ENCODE measurements around the gene CAND2. TPM values are rescaled to one million over a fixed set of nuclear protein-coding genes. Genes with fewer than 3 reads are reported as not detected.

CAND2 gene
- total RNA-seq, 8 experiments from 2014 or later = 0.97 to 12.4 (median 8.3) TPM

GRCh38 chr3:12812812-12813211 lies 16.3 kb downstream of the CAND2 start:
- in situ Hi-C loops (cut with MboI; ENCODE audit: low pct_unique_long_range_greater_than_20kb in 2 of 9, low sequenced_read_pairs in 9 of 9, unreplicated experiment in 9 of 9) = no loop called here
- Histone ChIP-seq H3K27ac (no peak overlapping the region), H3K4me3 (no peak overlapping the region), H3K4me1 (replicated peaks in 1 of 2) (peaks cover 10 to 15% of the 10 kb centered on the region in 2 donors)
- ATAC-seq (replicated peaks in 6 of 8) = no peak
- WGBS, 10 experiments = 80 to 94% methylated on average over 2 of the region's 3 CpGs; no CpG with 5 or more reads in 8 of the 10 experiments

- peaks cover 10 to 15% of the 10 kb centered on the region in 2 donors for H3K4me1 ChIP-seq (replicated peaks in 1 of 2)
- no peak overlapping the region for H3K4me3 ChIP-seq
- ATAC-seq (replicated peaks in 6 of 8) = no peak
- no peak overlapping the region for H3K27ac ChIP-seq
- in situ Hi-C loops (cut with MboI; ENCODE audit: low pct_unique_long_range_greater_than_20kb in 2 of 9, low sequenced_read_pairs in 9 of 9, unreplicated experiment in 9 of 9) = no loop called here
- WGBS, 10 experiments = 48 to 100% (median 100%) methylated on average over 2 to 3 of the region's 6 CpGs; no CpG with 5 or more reads in 7 of the 10 experiments
These were observed 17.5 kb downstream of the CAND2 start for GRCh38 chr3:12813967-12814366.

GRCh38 chr3:12815078-12815477 lies 18.6 kb downstream of the CAND2 start:
- in situ Hi-C loops (cut with MboI; ENCODE audit: low pct_unique_long_range_greater_than_20kb in 2 of 9, low sequenced_read_pairs in 9 of 9, unreplicated experiment in 9 of 9) = no loop called here
- ATAC-seq (replicated peaks in 6 of 8) = no peak
- 94 to 100% (median 100%) methylated on average over 2 to 15 of the region's 24 CpGs; no CpG with 5 or more reads in 7 of the 10 experiments for WGBS, 10 experiments

GRCh38 chr3:12815719-12816118 lies 19.2 kb downstream of the CAND2 start:
- ATAC-seq (replicated peaks in 6 of 8) = peak in 1 of 8 experiments; percentile 11
- no peak overlapping the region for H3K27ac ChIP-seq
- no peak overlapping the region for H3K4me3 ChIP-seq
- WGBS, 10 experiments = 93% methylated on average over 5 to 6 of the region's 9 CpGs; no CpG with 5 or more reads in 8 of the 10 experiments
- in situ Hi-C loops (cut with MboI; ENCODE audit: low pct_unique_long_range_greater_than_20kb in 2 of 9, low sequenced_read_pairs in 9 of 9, unreplicated experiment in 9 of 9) = no loop called here
- peaks cover 3 to 6% of the 10 kb centered on the region in 2 donors for H3K4me1 ChIP-seq (replicated peaks in 1 of 2)

More at GRCh38 chr3:12815078-12815477, 18.6 kb downstream of the CAND2 start:
- Histone ChIP-seq H3K4me3 (no peak overlapping the region), H3K4me1 (replicated peaks in 1 of 2) (peaks cover 6 to 9% of the 10 kb centered on the region in 2 donors), H3K27ac (no peak overlapping the region)

GRCh38 chr3:12816521-12817342 lies 20.3 kb downstream of the CAND2 start:
- WGBS, 10 experiments = 80 to 96% (median 91%) methylated on average over 1 to 10 of the region's 34 CpGs; no CpG with 5 or more reads in 6 of the 10 experiments
- ATAC-seq (replicated peaks in 6 of 8) = peak in 3 of 8 experiments; percentile 9 to 17 (median 16)
- no peak overlapping the region for H3K27ac ChIP-seq
- in situ Hi-C loops (cut with MboI; ENCODE audit: low pct_unique_long_range_greater_than_20kb in 2 of 9, low sequenced_read_pairs in 9 of 9, unreplicated experiment in 9 of 9) = no loop called here
- no peak overlapping the region for H3K4me3 ChIP-seq
- H3K4me1 ChIP-seq (replicated peaks in 1 of 2) = no peaks in the 10 kb centered on the region

GRCh38 chr3:12817343-12817710 lies 20.8 kb downstream of the CAND2 start:
- no peak overlapping the region for H3K27ac ChIP-seq
- H3K4me3 ChIP-seq = no peak overlapping the region
- WGBS, 10 experiments = 60 to 93% (median 73%) methylated on average over 1 to 5 of the region's 16 CpGs; no CpG with 5 or more reads in 5 of the 10 experiments
- in situ Hi-C loops (cut with MboI; ENCODE audit: low pct_unique_long_range_greater_than_20kb in 2 of 9, low sequenced_read_pairs in 9 of 9, unreplicated experiment in 9 of 9) = no loop called here
- peak in 2 of 8 experiments; percentile 6 to 16 for ATAC-seq (replicated peaks in 6 of 8)
- no peaks in the 10 kb centered on the region for H3K4me1 ChIP-seq (replicated peaks in 1 of 2)

GRCh38 chr3:12818273-12818672 lies 21.8 kb downstream of the CAND2 start:
- no peak for ATAC-seq (replicated peaks in 6 of 8)
- no peak overlapping the region for H3K4me3 ChIP-seq
- 45 to 100% (median 80%) methylated on average over 2 to 5 of the region's 8 CpGs; no CpG with 5 or more reads in 3 of the 10 experiments for whole genome bisulfite sequencing, 10 experiments
- in situ Hi-C loops (cut with MboI; ENCODE audit: low pct_unique_long_range_greater_than_20kb in 2 of 9, low sequenced_read_pairs in 9 of 9, unreplicated experiment in 9 of 9) = no loop called here
- no peaks in the 10 kb centered on the region for H3K4me1 ChIP-seq (replicated peaks in 1 of 2)
- no peak overlapping the region for H3K27ac ChIP-seq

GRCh38 chr3:12818773-12819172 lies 22.3 kb downstream of the CAND2 start:
- in situ Hi-C loops (cut with MboI; ENCODE audit: low pct_unique_long_range_greater_than_20kb in 2 of 9, low sequenced_read_pairs in 9 of 9, unreplicated experiment in 9 of 9) = no loop called here
- no peak for ATAC-seq (replicated peaks in 6 of 8)
- no peak overlapping the region for H3K4me3 ChIP-seq
- no peak overlapping the region for H3K27ac ChIP-seq
- no peaks in the 10 kb centered on the region for H3K4me1 ChIP-seq (replicated peaks in 1 of 2)
- WGBS, 10 experiments = 29 to 100% (median 79%) methylated on average over 1 to 5 of the region's 5 CpGs; no CpG with 5 or more reads in 1 of the 10 experiments

- Histone ChIP-seq H3K27ac (no peak overlapping the region), H3K4me3 (no peak overlapping the region), H3K4me1 (replicated peaks in 1 of 2) (no peaks in the 10 kb centered on the region)
- in situ Hi-C loops (cut with MboI; ENCODE audit: low pct_unique_long_range_greater_than_20kb in 2 of 9, low sequenced_read_pairs in 9 of 9, unreplicated experiment in 9 of 9) = loop anchor here in 1 of 9 experiments (10.0 kb wide), 1 partner anchor 118 kb away; no protein-coding TSS in a partner anchor
- ATAC-seq (replicated peaks in 6 of 8) = peak in 2 of 8 experiments; percentile 26 to 66
- 23 to 90% (median 45%) methylated on average over 2 to 6 of the region's 8 CpGs; no CpG with 5 or more reads in 1 of the 10 experiments for WGBS, 10 experiments
These were observed 26.4 kb downstream of the CAND2 start for GRCh38 chr3:12822725-12823373.

- WGBS, 10 experiments = 60 to 100% (median 89%) methylated on average over 1 to 6 of the region's 7 CpGs; no CpG with 5 or more reads in 3 of the 10 experiments
- in situ Hi-C loops (cut with MboI; ENCODE audit: low pct_unique_long_range_greater_than_20kb in 2 of 9, low sequenced_read_pairs in 9 of 9, unreplicated experiment in 9 of 9) = loop anchor here in 1 of 9 experiments (10.0 kb wide), 1 partner anchor 119 kb away; no protein-coding TSS in a partner anchor
- no peak for ATAC-seq (replicated peaks in 6 of 8)
- Histone ChIP-seq H3K4me1 (replicated peaks in 1 of 2) (no peaks in the 10 kb centered on the region), H3K27ac (no peak overlapping the region), H3K4me3 (no peak overlapping the region)
These were observed 27.8 kb downstream of the CAND2 start for GRCh38 chr3:12824299-12824698.

- Histone ChIP-seq H3K4me3 (no peak overlapping the region), H3K27ac (no peak overlapping the region), H3K4me1 (replicated peaks in 1 of 2) (no peaks in the 10 kb centered on the region)
- no peak for ATAC-seq (replicated peaks in 6 of 8)
- 37 to 100% (median 90%) methylated on average over 1 to 4 of the region's 8 CpGs; no CpG with 5 or more reads in 2 of the 10 experiments for WGBS, 10 experiments
- in situ Hi-C loops (cut with MboI; ENCODE audit: low pct_unique_long_range_greater_than_20kb in 2 of 9, low sequenced_read_pairs in 9 of 9, unreplicated experiment in 9 of 9) = loop anchor here in 1 of 9 experiments (10.0 kb wide), 1 partner anchor 120 kb away; no protein-coding TSS in a partner anchor
These were observed 28.7 kb downstream of the CAND2 start for GRCh38 chr3:12825156-12825555.

- in situ Hi-C loops (cut with MboI; ENCODE audit: low pct_unique_long_range_greater_than_20kb in 2 of 9, low sequenced_read_pairs in 9 of 9, unreplicated experiment in 9 of 9) = loop anchor here in 1 of 9 experiments (10.0 kb wide), 1 partner anchor 124 kb away; no protein-coding TSS in a partner anchor
- Histone ChIP-seq H3K4me3 (no peak overlapping the region), H3K27ac (no peak overlapping the region), H3K4me1 (replicated peaks in 1 of 2) (no peaks in the 10 kb centered on the region)
- WGBS, 10 experiments = 70 to 100% (median 100%) methylated on average over 2 to 4 of the region's 4 CpGs; no CpG with 5 or more reads in 1 of the 10 experiments
- ATAC-seq (replicated peaks in 6 of 8) = no peak
These were observed 32.3 kb downstream of the CAND2 start for GRCh38 chr3:12828751-12829150.

- Histone ChIP-seq H3K4me3 (no peak overlapping the region), H3K4me1 (replicated peaks in 1 of 2) (no peaks in the 10 kb centered on the region), H3K27ac (no peak overlapping the region)
- in situ Hi-C loops (cut with MboI; ENCODE audit: low pct_unique_long_range_greater_than_20kb in 2 of 9, low sequenced_read_pairs in 9 of 9, unreplicated experiment in 9 of 9) = loop anchor here in 1 of 9 experiments (10.0 kb wide), 1 partner anchor 125 kb away; no protein-coding TSS in a partner anchor
- WGBS, 10 experiments = 40 to 100% (median 93%) methylated on average over 2 to 3 of the region's 4 CpGs; no CpG with 5 or more reads in 3 of the 10 experiments
- no peak for ATAC-seq (replicated peaks in 6 of 8)
These were observed 32.9 kb downstream of the CAND2 start for GRCh38 chr3:12829404-12829803.
